Right hindlimb (tissue), 1 donor: ENCODE measurements around the gene UBAC2.

Experiments used
- DNase-seq: peaks from one replicate; pipeline ENCODE4 v3.0.0-alpha.2; 2018

Gene UBAC2

GRCh38 chr13:99273128-99273527 is 72.5 kb downstream of the UBAC2 start:
- no peak for DNase-seq

- peak; percentile 57 for DNase-seq
Observed at GRCh38 chr13:99275093-99275469, 74.4 kb downstream of the UBAC2 start.

GRCh38 chr13:99276706-99277105 is 76.1 kb downstream of the UBAC2 start:
- DNase-seq: no peak

GRCh38 chr13:99277629-99278028 is 77.0 kb downstream of the UBAC2 start:
- no peak for DNase-seq

- DNase-seq: no peak
Observed at GRCh38 chr13:99278200-99278599, 77.5 kb downstream of the UBAC2 start.

- no peak for DNase-seq
Observed at GRCh38 chr13:99278843-99279242, 78.2 kb downstream of the UBAC2 start.

- DNase-seq: no peak
Observed at GRCh38 chr13:99279637-99280036, 79.0 kb downstream of the UBAC2 start.

- no peak for DNase-seq
Observed at GRCh38 chr13:99280166-99280565, 79.5 kb downstream of the UBAC2 start.

- DNase-seq: no peak
Observed at GRCh38 chr13:99281811-99282263, 81.2 kb downstream of the UBAC2 start.

- DNase-seq: no peak
Observed at GRCh38 chr13:99282264-99283231, 81.9 kb downstream of the UBAC2 start.

- no peak for DNase-seq
Observed at GRCh38 chr13:99285432-99286182, 85.0 kb downstream of the UBAC2 start.

- peak; percentile 43 for DNase-seq
Observed at GRCh38 chr13:99287551-99287950, 86.9 kb downstream of the UBAC2 start.

- DNase-seq: no peak
Observed at GRCh38 chr13:99288089-99288488, 87.4 kb downstream of the UBAC2 start.

- DNase-seq: no peak
Observed at GRCh38 chr13:99289271-99289670, 88.6 kb downstream of the UBAC2 start.

GRCh38 chr13:99289674-99290337 is 89.2 kb downstream of the UBAC2 start:
- DNase-seq: no peak

- no peak for DNase-seq
Observed at GRCh38 chr13:99290894-99291293, 90.2 kb downstream of the UBAC2 start.

- no peak for DNase-seq
Observed at GRCh38 chr13:99293178-99293577, 92.5 kb downstream of the UBAC2 start.

GRCh38 chr13:99294198-99294597 is 93.5 kb downstream of the UBAC2 start:
- no peak for DNase-seq

GRCh38 chr13:99294958-99295357 is 94.3 kb downstream of the UBAC2 start:
- DNase-seq: no peak

- no peak for DNase-seq
Observed at GRCh38 chr13:99295488-99296252, 95.0 kb downstream of the UBAC2 start.

- no peak for DNase-seq
Observed at GRCh38 chr13:99296398-99296797, 95.7 kb downstream of the UBAC2 start.

GRCh38 chr13:99297331-99297730 is 96.7 kb downstream of the UBAC2 start:
- no peak for DNase-seq

- no peak for DNase-seq
Observed at GRCh38 chr13:99298056-99298455, 97.4 kb downstream of the UBAC2 start.
